K562 (cell line): ENCODE measurements around the gene CLEC4M. TPM values are rescaled to one million over a fixed set of nuclear protein-coding genes. Genes with fewer than 3 reads are reported as not detected.

Experiments
- CHCHD3 ChIP-seq: fragments of 250-450 bp; sonication (Bioruptor Pico); IDR thresholded peaks from 2 replicates; pipeline ENCODE4 v2.1.2; 2022; ENCODE audit warnings: mild to moderate bottlenecking
- CTCFL ChIP-seq: IDR thresholded peaks from 2 replicates; pipeline ENCODE4 v1.6.1; 2011; ENCODE audit warnings: borderline replicate concordance, low read depth, mild to moderate bottlenecking, moderate library complexity, low read length; ENCODE audit not compliant: insufficient read depth, poor library complexity, severe bottlenecking
- HMG20B ChIP-seq: fragments of 250-450 bp; sonication (Bioruptor Pico); IDR thresholded peaks from 2 replicates; pipeline ENCODE4 v1.5.0; 2021; ENCODE audit warnings: mild to moderate bottlenecking
- KAT8 ChIP-seq: fragments of 450-650 bp; IDR thresholded peaks from 2 replicates; pipeline ENCODE4 v1.6.1; 2016; ENCODE audit warnings: low read depth, mild to moderate bottlenecking
- NRF1 ChIP-seq, 2 experiments: fragments of 450-650 bp; IDR thresholded peaks in 1 of 2; conservative IDR thresholded peaks in 1 of 2; 2 replicates each; pipeline ENCODE4 v1.6.1; 2014; ENCODE audit warnings: mild to moderate bottlenecking in 2 of 2
- POLR2H ChIP-seq: IDR thresholded peaks from 2 replicates; pipeline ENCODE4 v1.6.1; 2016; ENCODE audit warnings: missing genetic modification characterization, low read depth, mild to moderate bottlenecking, control low read depth, missing compliant biosample characterization, moderate library complexity
- POLR3A ChIP-seq: IDR thresholded peaks from 2 replicates; pipeline ENCODE4 v1.6.1; 2011; ENCODE audit warnings: borderline replicate concordance, mild to moderate bottlenecking, moderate library complexity; ENCODE audit not compliant: insufficient read length, insufficient read depth; ENCODE audit errors: extremely low read depth
- PRDM10 ChIP-seq: fragments of 450-650 bp; IDR thresholded peaks from 2 replicates; pipeline ENCODE4 v1.6.1; 2018; ENCODE audit not compliant: partially characterized antibody
- SIRT6 ChIP-seq: IDR thresholded peaks from one replicate; pipeline ENCODE4 v1.6.1; 2012; ENCODE audit warnings: low read depth, mild to moderate bottlenecking, control low read depth, inconsistent platforms, low read length, moderate library complexity
- ZNF280B ChIP-seq: fragments of 250-450 bp; sonication (Bioruptor Pico); IDR thresholded peaks from 2 replicates; pipeline ENCODE4 v1.5.1; 2021; ENCODE audit warnings: mild to moderate bottlenecking
- polyA plus RNA-seq, 8 experiments: library from polyadenylated mRNA; depleted of rRNA in 4 of 8; stranded (reverse) in 5 of 8; unstranded in 3 of 8; fragments of >200 nt; fragmentation: Nextera tagmentation in 2 of 8; fragmentation: Illumina TruSeq in 1 of 8; extraction: Ambion mirVana in 2 of 8; extraction: Trizol in 1 of 8; gene quantifications; 2 replicates each; pipeline versions ENCODE4 v1.2.1 to v1.2.3, GENCODE V29; 2011 to 2014; ENCODE audit warnings: inconsistent platforms in 1 of 8, missing spikeins in 1 of 8
- total RNA-seq, 7 experiments: library from RNA; depleted of rRNA in 6 of 7; stranded (reverse); fragments of >200 nt in 6 of 7; fragmentation: Illumina TruSeq in 2 of 7; extraction: Trizol in 2 of 7; gene quantifications; 2 replicates each; pipeline versions ENCODE4 v1.2.1 to v1.2.3, GENCODE V29; 2011 to 2021; ENCODE audit warnings: low replicate concordance in 1 of 7

CLEC4M gene
- total and polyA plus RNA-seq, 9 of the 15 experiments (the other 6 are each of a cell fraction or from before 2014, with no cell fraction given), result 0.08 to 0.18 TPM; not detected in 7

- TF ChIP-seq POLR2H (no peak), PRDM10 (no peak), POLR3A (no peak), NRF1 (conservative IDR thresholded peaks at IDR 0.05 in 1 of 2, IDR thresholded peaks at IDR 0.05 in 1 of 2) (no peak), ZNF280B (no peak), CTCFL (no peak), HMG20B (CRISPR knock-in tag) (no peak), KAT8 (no peak), CHCHD3 (no peak), SIRT6 (no peak)
Measured at GRCh38 chr19:7716762-7717161, 46.3 kb upstream of the CLEC4M start (continued).
